ENCODE data around the gene TMEM115. TPM values are rescaled to one million over a fixed set of nuclear protein-coding genes. Genes with fewer than 3 reads are reported as not detected.
"Not testable (repeated sequence)": the region's sequence is repeated elsewhere in the genome, so short reads cannot be mapped to it uniquely, and the experiment has no call there.

Gene TMEM115
- polyA plus RNA-seq, 4 donors = 32.4 to 44.0 (median 33.5) TPM

- no peak for DNase-seq (ENCODE audit: low read depth in 4 of 4, low spot score in 3 of 4)
These were observed 39.3 kb downstream of the TMEM115 start for GRCh38 chr3:50319894-50320625.

GRCh38 chr3:50319181-50319893 is 40.0 kb downstream of the TMEM115 start:
- DNase-seq (ENCODE audit: low read depth in 4 of 4, low spot score in 3 of 4) = no peak

- no peak for DNase-seq (ENCODE audit: low read depth in 4 of 4, low spot score in 3 of 4)
These were observed 40.7 kb downstream of the TMEM115 start for GRCh38 chr3:50318615-50319014.

GRCh38 chr3:50318163-50318562 is 41.2 kb downstream of the TMEM115 start:
- DNase-seq (ENCODE audit: low read depth in 4 of 4, low spot score in 3 of 4) = no peak

- no peak for DNase-seq (ENCODE audit: low read depth in 4 of 4, low spot score in 3 of 4)
These were observed 42.0 kb downstream of the TMEM115 start for GRCh38 chr3:50317300-50317699.

- no peak for DNase-seq (ENCODE audit: low read depth in 4 of 4, low spot score in 3 of 4)
These were observed 42.6 kb downstream of the TMEM115 start for GRCh38 chr3:50316657-50317242.

GRCh38 chr3:50314816-50315215 is 44.5 kb downstream of the TMEM115 start:
- no peak for DNase-seq (ENCODE audit: low read depth in 4 of 4, low spot score in 3 of 4)

GRCh38 chr3:50314342-50314741 is 45.0 kb downstream of the TMEM115 start:
- DNase-seq (ENCODE audit: low read depth in 4 of 4, low spot score in 3 of 4) = no peak

GRCh38 chr3:50312041-50312440 is 47.3 kb downstream of the TMEM115 start:
- not testable (repeated sequence) for DNase-seq (ENCODE audit: low read depth in 4 of 4, low spot score in 3 of 4)

Other genes with a start within 250 kb of the TMEM115 start
- 10 to 100 TPM; 67.3 to 91.6 (median 71.1) TPM for gene SEMA3F, start 204.2 kb downstream of the TMEM115 start, polyA plus RNA-seq (ENCODE audit: insufficient read length in 4 of 4)
- gene GNAT1, start 167.9 kb downstream of the TMEM115 start, polyA plus RNA-seq (ENCODE audit: insufficient read length in 4 of 4) = not detected
- 1 to 10 TPM; 3.2 to 7.1 (median 6.1) TPM for gene SLC38A3, start 154.2 kb downstream of the TMEM115 start, polyA plus RNA-seq (ENCODE audit: insufficient read length in 4 of 4)
- gene GNAI2, start 123.3 kb downstream of the TMEM115 start, polyA plus RNA-seq (ENCODE audit: insufficient read length in 4 of 4) = 100 to 1,000 TPM; 190 to 248 (median 214) TPM
- gene SEMA3B, start 90.4 kb downstream of the TMEM115 start, polyA plus RNA-seq (ENCODE audit: insufficient read length in 4 of 4) = 100 to 1,000 TPM in 1 of 4 donors, 10 to 100 TPM in 3; 76.6 to 119 (median 92.0) TPM
- gene LSMEM2, start 80.4 kb downstream of the TMEM115 start, polyA plus RNA-seq (ENCODE audit: insufficient read length in 4 of 4) = under 1 TPM; 0.27 to 0.72 (median 0.49) TPM
- 10 to 100 TPM; 33.8 to 53.5 (median 37.8) TPM for gene IFRD2, start 67.1 kb downstream of the TMEM115 start, polyA plus RNA-seq (ENCODE audit: insufficient read length in 4 of 4)
- 1 to 10 TPM; 2.8 to 3.7 (median 2.9) TPM for gene HYAL3, start 60.1 kb downstream of the TMEM115 start, polyA plus RNA-seq (ENCODE audit: insufficient read length in 4 of 4)
- 10 to 100 TPM in 1 of 4 donors, 1 to 10 TPM in 3; 6.9 to 12.2 (median 9.2) TPM for gene NAA80, start 60.1 kb downstream of the TMEM115 start, polyA plus RNA-seq (ENCODE audit: insufficient read length in 4 of 4)
- 1 to 10 TPM; 1.8 to 6.7 (median 5.8) TPM for gene HYAL1, start 55.9 kb downstream of the TMEM115 start, polyA plus RNA-seq (ENCODE audit: insufficient read length in 4 of 4)
- gene HYAL2, start 36.8 kb downstream of the TMEM115 start, polyA plus RNA-seq (ENCODE audit: insufficient read length in 4 of 4) = 10 to 100 TPM; 58.0 to 72.5 (median 67.3) TPM
- 10 to 100 TPM; 15.8 to 27.0 (median 24.3) TPM for gene TUSC2, start 31.3 kb downstream of the TMEM115 start, polyA plus RNA-seq (ENCODE audit: insufficient read length in 4 of 4)
- gene RASSF1, start 18.7 kb downstream of the TMEM115 start, polyA plus RNA-seq (ENCODE audit: insufficient read length in 4 of 4) = 10 to 100 TPM; 15.7 to 36.9 (median 21.0) TPM
- 1 to 10 TPM; 3.1 to 4.1 (median 3.3) TPM for gene ZMYND10, start 13.8 kb downstream of the TMEM115 start, polyA plus RNA-seq (ENCODE audit: insufficient read length in 4 of 4)
- gene NPRL2, start 8.7 kb downstream of the TMEM115 start, polyA plus RNA-seq (ENCODE audit: insufficient read length in 4 of 4) = 10 to 100 TPM; 23.9 to 35.7 (median 30.5) TPM
- gene CYB561D2, start 8.7 kb downstream of the TMEM115 start, polyA plus RNA-seq (ENCODE audit: insufficient read length in 4 of 4) = 10 to 100 TPM; 12.5 to 16.3 (median 13.5) TPM
- gene CACNA2D2, start 144.1 kb upstream of the TMEM115 start, polyA plus RNA-seq (ENCODE audit: insufficient read length in 4 of 4) = 10 to 100 TPM in 3 of 4 donors, 1 to 10 TPM in 1; 7.2 to 17.1 (median 15.0) TPM
- gene C3orf18, start 208.2 kb upstream of the TMEM115 start, polyA plus RNA-seq (ENCODE audit: insufficient read length in 4 of 4) = 10 to 100 TPM; 15.4 to 21.3 (median 19.4) TPM
- gene HEMK1, start 210.0 kb upstream of the TMEM115 start, polyA plus RNA-seq (ENCODE audit: insufficient read length in 4 of 4) = 10 to 100 TPM; 18.8 to 28.2 (median 20.9) TPM

Measured in left renal pelvis (tissue), 4 donors.